ENCODE data around the gene UGT1A1. TPM values are rescaled to one million over a fixed set of nuclear protein-coding genes. Genes with fewer than 3 reads are reported as not detected.

The UGT1A1 gene
- total and polyA plus RNA-seq, 10 donors, result not detected

DNA sequence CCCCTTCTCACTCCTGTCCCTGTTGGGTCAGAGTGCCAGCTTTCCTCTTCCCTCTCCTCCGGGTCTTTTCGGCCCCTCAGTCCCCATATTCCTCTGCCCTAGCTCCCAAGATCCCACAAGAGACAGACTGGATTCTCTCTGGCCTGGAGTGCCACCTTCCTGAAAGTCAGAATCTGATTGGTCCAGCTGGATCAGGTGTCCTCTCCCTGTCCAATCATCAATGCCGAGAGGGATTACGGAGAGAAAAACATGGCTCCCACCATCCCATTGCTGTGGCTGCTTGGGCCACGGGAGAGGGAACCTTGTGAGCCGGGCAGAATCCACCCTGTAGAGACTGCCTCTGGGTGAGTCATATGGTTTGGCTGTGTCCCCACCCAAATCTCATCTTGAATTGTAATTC lies 15.3 kb downstream of the UGT1A1 start:
- WGBS, 5 donors, result 92 to 97% (median 95%) methylated on average over 6 of the region's 6 CpGs
- H3K36me3 ChIP-seq, result no peaks in the 10 kb centered on the region
- TF ChIP-seq POLR2AphosphoS5 (IDR thresholded peaks at IDR 0.05) (no peak), POLR2A (IDR thresholded peaks at IDR 0.05) (no peak)
- TF ChIP-seq, protein P1, sequence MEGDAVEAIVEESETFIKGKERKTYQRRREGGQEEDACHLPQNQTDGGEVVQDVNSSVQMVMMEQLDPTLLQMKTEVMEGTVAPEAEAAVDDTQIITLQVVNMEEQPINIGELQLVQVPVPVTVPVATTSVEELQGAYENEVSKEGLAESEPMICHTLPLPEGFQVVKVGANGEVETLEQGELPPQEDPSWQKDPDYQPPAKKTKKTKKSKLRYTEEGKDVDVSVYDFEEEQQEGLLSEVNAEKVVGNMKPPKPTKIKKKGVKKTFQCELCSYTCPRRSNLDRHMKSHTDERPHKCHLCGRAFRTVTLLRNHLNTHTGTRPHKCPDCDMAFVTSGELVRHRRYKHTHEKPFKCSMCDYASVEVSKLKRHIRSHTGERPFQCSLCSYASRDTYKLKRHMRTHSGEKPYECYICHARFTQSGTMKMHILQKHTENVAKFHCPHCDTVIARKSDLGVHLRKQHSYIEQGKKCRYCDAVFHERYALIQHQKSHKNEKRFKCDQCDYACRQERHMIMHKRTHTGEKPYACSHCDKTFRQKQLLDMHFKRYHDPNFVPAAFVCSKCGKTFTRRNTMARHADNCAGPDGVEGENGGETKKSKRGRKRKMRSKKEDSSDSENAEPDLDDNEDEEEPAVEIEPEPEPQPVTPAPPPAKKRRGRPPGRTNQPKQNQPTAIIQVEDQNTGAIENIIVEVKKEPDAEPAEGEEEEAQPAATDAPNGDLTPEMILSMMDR (IDR thresholded peaks at IDR 0.05 in 8 of 11, conservative IDR thresholded peaks at IDR 0.05 in 3 of 11), result no peak
- no peak overlapping the region for H3K27ac ChIP-seq
- no peak for DNase-seq
- no peak overlapping the region for H3K4me3 ChIP-seq
- H3K27me3 ChIP-seq (replicated peaks in 1 of 7), result peaks cover 0 to 7% (median 0%) of the 10 kb centered on the region in 7 donors
- intact Hi-C loops (cut with DNase I; ENCODE audit: low total_unique reads), result no loop called here
- peaks cover 0 to 26% (median 12%) of the 10 kb centered on the region in 8 donors for H3K9me3 ChIP-seq
- H3K4me1 ChIP-seq, result no peaks in the 10 kb centered on the region

DNA sequence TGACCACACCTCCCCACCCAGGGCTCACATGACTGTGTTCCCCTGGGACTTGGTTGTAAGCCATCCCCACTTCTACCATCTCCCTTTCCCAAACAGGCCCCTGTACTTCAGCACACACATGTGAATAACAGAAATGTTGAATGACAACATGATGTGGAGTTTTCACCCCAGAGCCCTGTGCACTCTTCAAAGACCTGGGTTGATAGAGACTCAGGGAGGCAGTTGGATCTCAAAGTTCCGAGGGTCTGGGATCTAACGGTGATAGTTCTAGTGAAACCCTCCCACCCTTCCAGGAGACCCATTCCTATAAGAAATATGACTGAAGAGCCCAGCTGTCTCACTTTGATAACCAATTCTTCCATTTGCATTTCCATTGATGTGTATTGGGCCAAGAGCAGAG lies 18.0 kb downstream of the UGT1A1 start, which contains the start of gene MROH2A:
Gene MROH2A (plus strand): TSS at position 301 of the 400 bp plus-strand sequence. CDS start 1,029 bp downstream, outside the sequence.
- TF ChIP-seq, protein P1 (IDR thresholded peaks at IDR 0.05 in 8 of 11, conservative IDR thresholded peaks at IDR 0.05 in 3 of 11), result no peak
- TF ChIP-seq POLR2AphosphoS5 (IDR thresholded peaks at IDR 0.05), result no peak
- no peak for TF ChIP-seq POLR2A (IDR thresholded peaks at IDR 0.05)
- no peak for DNase-seq
- Histone ChIP-seq H3K9me3 (peaks cover 0 to 26% (median 12%) of the 10 kb centered on the region in 8 donors), H3K4me1 (no peaks in the 10 kb centered on the region), H3K27ac (no peak within 1 kb of the TSS), H3K27me3 (replicated peaks in 1 of 7) (peaks cover 0 to 7% (median 0%) of the 10 kb centered on the region in 7 donors), H3K36me3 (no peaks in the 10 kb centered on the region), H3K4me3 (no peak within 1 kb of the TSS)
- intact Hi-C loops (cut with DNase I; ENCODE audit: low total_unique reads), result no loop called here
- 75 to 94% (median 89%) methylated on average over 2 of the region's 2 CpGs for WGBS, 5 donors

DNA sequence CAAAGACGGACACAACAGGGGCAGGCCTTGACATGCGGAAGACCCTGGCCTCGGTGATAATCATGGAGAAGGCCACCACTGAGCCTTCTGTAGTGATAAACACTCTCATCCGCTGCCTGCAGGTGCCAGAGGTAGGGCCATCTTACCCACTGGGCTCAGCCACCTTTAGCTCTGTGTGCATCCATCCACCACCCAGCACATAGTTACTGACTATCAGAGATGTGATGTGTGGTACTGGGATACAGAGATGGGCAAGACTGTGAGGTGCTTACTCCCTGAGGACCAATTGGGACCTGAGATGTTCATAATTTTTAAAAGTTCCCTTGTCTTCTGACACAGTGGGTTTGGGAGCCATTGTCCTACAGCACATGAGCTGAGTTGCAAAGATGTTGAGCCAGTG lies 19.7 kb downstream of the UGT1A1 start:
- TF ChIP-seq POLR2AphosphoS5 (IDR thresholded peaks at IDR 0.05), result no peak
- TF ChIP-seq, protein P1 (IDR thresholded peaks at IDR 0.05 in 8 of 11, conservative IDR thresholded peaks at IDR 0.05 in 3 of 11), result no peak
- TF ChIP-seq POLR2A (IDR thresholded peaks at IDR 0.05), result no peak
- Histone ChIP-seq H3K9me3 (peaks cover 0 to 26% (median 12%) of the 10 kb centered on the region in 8 donors), H3K4me3 (no peak overlapping the region), H3K27me3 (replicated peaks in 1 of 7) (peaks cover 0 to 11% (median 0%) of the 10 kb centered on the region in 7 donors), H3K4me1 (no peaks in the 10 kb centered on the region), H3K36me3 (no peaks in the 10 kb centered on the region), H3K27ac (no peak overlapping the region)
- intact Hi-C loops (cut with DNase I; ENCODE audit: low total_unique reads), result no loop called here
- no peak for DNase-seq
- WGBS, 5 donors, result 82 to 92% (median 88%) methylated on average over 3 to 4 of the region's 4 CpGs

DNA sequence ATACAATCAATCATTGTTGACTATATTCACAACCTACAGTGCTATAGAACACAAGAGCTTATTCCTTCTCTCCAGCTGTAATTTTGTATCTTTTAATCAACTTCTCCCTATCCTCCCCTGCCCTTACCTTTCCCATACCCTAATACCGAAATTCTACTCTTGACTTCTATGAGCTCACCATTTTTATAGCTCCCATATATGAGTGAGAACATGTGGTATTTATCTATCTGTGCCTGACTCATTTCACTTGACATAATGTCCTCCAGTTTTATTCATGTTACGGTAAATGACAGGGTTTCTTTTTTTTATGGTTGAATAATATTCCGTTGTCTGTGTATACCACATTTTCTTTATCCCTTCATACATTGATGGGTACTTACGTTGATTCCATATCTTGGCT lies 20.7 kb downstream of the UGT1A1 start:
- H3K4me3 ChIP-seq, result no peak overlapping the region
- no peaks in the 10 kb centered on the region for H3K36me3 ChIP-seq
- H3K27ac ChIP-seq, result no peak overlapping the region
- DNase-seq, result no peak
- 89 to 93% (median 91%) methylated on average over 4 of the region's 4 CpGs for WGBS, 5 donors
- TF ChIP-seq POLR2A (IDR thresholded peaks at IDR 0.05) (no peak), POLR2AphosphoS5 (IDR thresholded peaks at IDR 0.05) (no peak)
- TF ChIP-seq, protein P1 (IDR thresholded peaks at IDR 0.05 in 8 of 11, conservative IDR thresholded peaks at IDR 0.05 in 3 of 11), result no peak
- no peaks in the 10 kb centered on the region for H3K4me1 ChIP-seq
- H3K27me3 ChIP-seq (replicated peaks in 1 of 7), result peaks cover 0 to 17% (median 0%) of the 10 kb centered on the region in 7 donors
- intact Hi-C loops (cut with DNase I; ENCODE audit: low total_unique reads), result no loop called here
- peaks cover 0 to 18% (median 7%) of the 10 kb centered on the region in 8 donors for H3K9me3 ChIP-seq

Measured in spleen (tissue), 11 donors.